Mucosa of descending colon (tissue), 3 donors: Measurements from ENCODE around the gene THAP7. TPM values are rescaled to one million over a fixed set of nuclear protein-coding genes. Genes with fewer than 3 reads are reported as not detected.
"Not testable (repeated sequence)": the region's sequence is repeated elsewhere in the genome, so short reads cannot be mapped to it uniquely, and the experiment has no call there.

Experiments
- ATAC-seq: fragments of 200-7000 bp; cut with Tn5 transposase; one replicate; pipeline ENCODE4 v1.9.1; 2020; ENCODE audit warnings: mild to moderate bottlenecking, moderate library complexity
- DNase-seq, 3 donors: peaks; one replicate each; pipeline ENCODE4 v3.0.0-alpha.2; 2020
- H3K36me3 ChIP-seq: fragments of 200-600 bp; one replicate; pipeline ENCODE4 v1.8.0; 2021; ENCODE audit warnings: low read depth, mild to moderate bottlenecking
- H3K4me1 ChIP-seq: fragments of 200-600 bp; one replicate; pipeline ENCODE4 v1.8.0; 2021; ENCODE audit warnings: low read depth, mild to moderate bottlenecking
- H3K4me3 ChIP-seq: fragments of 200-600 bp; one replicate; pipeline ENCODE4 v1.8.0; 2021; ENCODE audit warnings: mild to moderate bottlenecking
- H3K9me3 ChIP-seq: fragments of 200-600 bp; one replicate; pipeline ENCODE4 v1.8.0; 2021; ENCODE audit warnings: mild to moderate bottlenecking
- CTCF ChIP-seq: fragments of 200-600 bp; IDR thresholded peaks from one replicate; pipeline ENCODE4 v1.8.0; 2022; ENCODE audit warnings: antibody characterized with exemption, mild to moderate bottlenecking
- intact Hi-C, 2 donors: fragments of 100-400 bp; cut with DNase I in 1 of 2; cut with micrococcal nuclease in 1 of 2; formaldehyde crosslinking; loops; one replicate each; pipeline versions ENCODE4 v1.11.0 to v1.11.1; 2022; cut with DNase I, micrococcal nuclease
- total RNA-seq, 3 donors: library from RNA; stranded (reverse); fragmentation: NEBNext Ultra II Directional in 2 of 3; extraction: Animal tissue kit (Norgen Biotek cat#: 25700) in 2 of 3; gene quantifications; one replicate each; pipeline versions ENCODE4 v1.2.1 to v1.2.4, GENCODE V29; 2021 to 2023
- donor health status: DM: no; HTN: no; CAD: no; lungs with moderate emphysema.
- donor health status: DM: no; HTN: no; CAD: no.
- donor health status: DM: no; HTN: yes; CAD: no.

The THAP7 gene
- total RNA-seq, 3 donors from 2014 or later, result 16.8 to 27.8 (median 19.8) TPM

DNA sequence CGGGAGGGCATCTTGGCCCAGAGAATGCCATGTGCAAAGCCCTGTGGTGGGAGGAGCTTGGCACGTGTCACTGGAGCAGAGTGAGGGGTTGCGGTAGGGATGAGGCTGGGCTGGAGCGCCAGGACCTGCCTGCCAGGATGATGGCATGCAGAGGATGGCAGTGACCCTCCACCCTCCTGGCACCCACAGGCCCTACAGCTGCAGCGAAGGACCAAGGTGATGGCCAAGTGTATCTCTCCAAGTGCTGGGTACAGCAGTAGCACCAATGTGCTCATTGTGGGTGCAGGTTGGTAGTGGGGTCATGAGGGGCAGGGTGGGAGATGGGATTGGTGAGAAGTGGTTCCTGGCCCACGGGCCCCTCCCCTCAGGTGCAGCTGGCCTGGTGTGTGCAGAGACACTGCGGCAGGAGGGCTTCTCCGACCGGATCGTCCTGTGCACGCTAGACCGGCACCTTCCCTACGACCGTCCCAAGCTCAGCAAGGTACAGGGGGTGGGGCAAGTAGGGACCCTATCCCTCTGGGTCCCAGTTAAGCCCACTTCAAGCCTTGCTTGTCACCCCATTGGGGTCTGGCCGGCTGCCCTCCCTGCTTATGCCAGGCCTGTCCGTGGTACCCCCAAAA is 27.5 kb downstream of the THAP7 start:
- ATAC-seq (no peak), DNase-seq (no peak)
- Histone ChIP-seq H3K9me3 (peaks cover 5% of the 10 kb centered on the region), H3K4me3 (no peak overlapping the region), H3K36me3 (no peaks in the 10 kb centered on the region), H3K4me1 (no peaks in the 10 kb centered on the region)
- intact Hi-C loops, result no loop called here
- TF ChIP-seq CTCF, result no peak

- no peaks in the 10 kb centered on the region for H3K4me1 ChIP-seq
- peaks cover 5% of the 10 kb centered on the region for H3K9me3 ChIP-seq
- ATAC-seq (no peak), DNase-seq (no peak)
- no peak for TF ChIP-seq CTCF
- intact Hi-C loops, result no loop called here
- no peak overlapping the region for H3K4me3 ChIP-seq
- H3K36me3 ChIP-seq, result no peaks in the 10 kb centered on the region
Observed at GRCh38 chr22:20973634-20974286, 28.2 kb downstream of the THAP7 start.

DNA sequence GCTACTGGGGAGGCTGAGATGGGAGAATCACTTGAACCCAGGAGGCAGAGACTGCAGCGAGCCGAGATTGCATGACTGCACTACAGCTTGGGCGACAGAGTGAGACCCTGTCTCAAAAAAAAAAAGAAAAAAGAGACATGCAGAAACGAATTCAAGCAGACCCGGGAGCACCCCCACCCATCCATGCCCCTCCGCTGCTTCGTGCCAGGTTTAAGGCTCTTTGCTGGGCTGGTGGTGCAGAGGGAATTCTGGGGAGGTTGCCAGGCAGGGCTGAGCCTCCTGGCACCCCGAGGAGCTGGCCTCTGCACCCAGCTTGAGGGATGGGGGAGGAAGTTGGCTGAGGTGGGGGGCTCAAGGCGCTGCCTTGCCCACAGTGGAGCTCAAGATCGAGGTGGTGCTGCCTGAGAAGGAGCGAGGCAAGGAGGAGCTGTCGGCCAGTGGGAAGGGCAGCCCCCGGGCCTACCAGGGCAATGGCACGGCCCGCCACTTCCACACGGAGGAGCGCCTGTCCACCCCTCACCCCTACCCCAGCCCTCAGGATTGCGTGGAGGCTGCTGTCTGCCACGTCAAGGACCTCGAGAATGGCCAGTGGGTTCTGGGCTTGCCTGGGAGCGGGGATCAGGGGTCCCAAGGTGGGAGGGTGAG is 28.9 kb downstream of the THAP7 start:
- no peaks in the 10 kb centered on the region for H3K4me1 ChIP-seq
- no peak for TF ChIP-seq CTCF
- DNase-seq (no peak), ATAC-seq (no peak)
- no peaks in the 10 kb centered on the region for H3K36me3 ChIP-seq
- H3K9me3 ChIP-seq, result no peaks in the 10 kb centered on the region
- no peak overlapping the region for H3K4me3 ChIP-seq
- intact Hi-C loops, result no loop called here

- intact Hi-C loops, ATAC-seq, DNase-seq, H3K36me3 ChIP-seq, H3K4me3 ChIP-seq, H3K4me1 ChIP-seq, H3K9me3 ChIP-seq: not testable (repeated sequence)
Observed at GRCh38 chr22:20972014-20972694, 29.8 kb downstream of the THAP7 start.

GRCh38 chr22:20970939-20971657 is 30.8 kb downstream of the THAP7 start:
- H3K9me3 ChIP-seq, result no peaks in the 10 kb centered on the region
- peak in 1 of 3 donors; percentile 6 for DNase-seq
- H3K36me3 ChIP-seq, result no peaks in the 10 kb centered on the region
- peaks cover 7% of the 10 kb centered on the region for H3K4me1 ChIP-seq
- intact Hi-C loops, result no loop called here
- no peak for ATAC-seq
- no peak for TF ChIP-seq CTCF
- no peak overlapping the region for H3K4me3 ChIP-seq
